NB4 (cell line): ENCODE data around the gene ASAP2.

Experiments used
- DNase-seq: peaks from one replicate; pipeline ENCODE4 v3.0.0; 2010; ENCODE audit warnings: low read depth
- H3K4me3 ChIP-seq: one replicate; pipeline ENCODE4 v1.5.1; 2011; ENCODE audit warnings: mild to moderate bottlenecking, low read depth, low read length, moderate library complexity
- MAX ChIP-seq: IDR thresholded peaks from 2 replicates; pipeline ENCODE4 v1.6.1; 2011; ENCODE audit warnings: low read depth, low read length
- MYC ChIP-seq: IDR thresholded peaks from 2 replicates; pipeline ENCODE4 v1.6.1; 2011; ENCODE audit warnings: low read depth, low read length
- POLR2A ChIP-seq: IDR thresholded peaks from 2 replicates; pipeline ENCODE4 v1.6.1; 2011; ENCODE audit warnings: mild to moderate bottlenecking; ENCODE audit not compliant: insufficient read length; ENCODE audit errors: extremely low read depth
- TF ChIP-seq, protein P1 (sequence below): IDR thresholded peaks from one replicate; pipeline ENCODE4 v1.5.1; 2012; ENCODE audit warnings: low read depth, low read length

ASAP2 gene

DNA sequence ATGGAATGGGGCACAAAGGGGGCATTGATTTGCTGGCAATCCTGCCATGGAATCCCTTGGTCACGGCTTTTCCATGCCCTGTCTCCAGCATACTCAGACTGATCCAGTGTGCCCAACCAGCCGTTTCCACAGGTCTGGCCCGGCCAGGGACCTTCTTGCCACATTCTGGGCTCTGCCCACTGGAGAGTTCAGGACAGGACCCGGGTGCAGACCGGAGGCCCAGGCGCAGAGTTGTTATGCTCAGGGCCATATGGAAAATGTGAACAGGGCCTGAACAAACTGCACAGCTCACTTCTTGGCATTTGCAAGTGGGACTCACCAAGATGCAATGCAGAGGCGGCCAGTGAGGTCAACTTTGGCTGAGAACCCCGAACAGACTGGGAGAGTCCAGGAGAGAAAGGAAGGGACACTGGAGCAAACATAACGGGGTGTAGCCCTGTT is 15.6 kb upstream of the ASAP2 start:
- DNase-seq: peak; percentile 77
- H3K4me3 ChIP-seq: no peak overlapping the region
- TF ChIP-seq POLR2A (no peak), MAX (no peak)

- DNase-seq: no peak
- H3K4me3 ChIP-seq: no peak overlapping the region
- TF ChIP-seq MAX (no peak), MYC (no peak), POLR2A (no peak)
- TF ChIP-seq, protein P1, sequence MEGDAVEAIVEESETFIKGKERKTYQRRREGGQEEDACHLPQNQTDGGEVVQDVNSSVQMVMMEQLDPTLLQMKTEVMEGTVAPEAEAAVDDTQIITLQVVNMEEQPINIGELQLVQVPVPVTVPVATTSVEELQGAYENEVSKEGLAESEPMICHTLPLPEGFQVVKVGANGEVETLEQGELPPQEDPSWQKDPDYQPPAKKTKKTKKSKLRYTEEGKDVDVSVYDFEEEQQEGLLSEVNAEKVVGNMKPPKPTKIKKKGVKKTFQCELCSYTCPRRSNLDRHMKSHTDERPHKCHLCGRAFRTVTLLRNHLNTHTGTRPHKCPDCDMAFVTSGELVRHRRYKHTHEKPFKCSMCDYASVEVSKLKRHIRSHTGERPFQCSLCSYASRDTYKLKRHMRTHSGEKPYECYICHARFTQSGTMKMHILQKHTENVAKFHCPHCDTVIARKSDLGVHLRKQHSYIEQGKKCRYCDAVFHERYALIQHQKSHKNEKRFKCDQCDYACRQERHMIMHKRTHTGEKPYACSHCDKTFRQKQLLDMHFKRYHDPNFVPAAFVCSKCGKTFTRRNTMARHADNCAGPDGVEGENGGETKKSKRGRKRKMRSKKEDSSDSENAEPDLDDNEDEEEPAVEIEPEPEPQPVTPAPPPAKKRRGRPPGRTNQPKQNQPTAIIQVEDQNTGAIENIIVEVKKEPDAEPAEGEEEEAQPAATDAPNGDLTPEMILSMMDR: no peak
These were observed 13.9 kb upstream of the ASAP2 start for GRCh38 chr2:9192712-9193111.

GRCh38 chr2:9194352-9194751 is 12.3 kb upstream of the ASAP2 start:
- no peak overlapping the region for H3K4me3 ChIP-seq
- DNase-seq: no peak
- TF ChIP-seq MYC (no peak), POLR2A (no peak), MAX (no peak)
- TF ChIP-seq, protein P1: no peak

DNA sequence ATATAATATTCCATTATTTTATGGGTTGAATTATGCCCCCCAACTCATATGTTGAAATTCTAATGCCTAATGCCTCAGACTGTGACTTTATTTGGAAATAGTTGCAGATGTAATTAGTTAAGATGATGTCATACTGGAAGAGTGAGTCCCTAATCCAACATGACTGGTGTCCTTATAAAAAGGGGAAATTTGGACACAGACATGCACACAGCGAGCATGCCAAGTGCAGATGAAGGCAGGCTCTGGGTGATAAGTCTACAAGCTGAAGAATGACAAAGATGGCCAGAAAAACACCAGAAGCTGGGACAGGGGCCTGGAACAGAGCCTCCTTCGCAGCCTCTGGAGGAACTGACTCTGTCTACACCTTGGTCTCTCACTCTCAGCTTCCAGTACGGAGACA is 10.0 kb upstream of the ASAP2 start:
- DNase-seq: no peak
- no peak overlapping the region for H3K4me3 ChIP-seq
- TF ChIP-seq, protein P1: no peak
- no peak for TF ChIP-seq MYC
- TF ChIP-seq POLR2A: no peak
- TF ChIP-seq MAX: no peak

DNA sequence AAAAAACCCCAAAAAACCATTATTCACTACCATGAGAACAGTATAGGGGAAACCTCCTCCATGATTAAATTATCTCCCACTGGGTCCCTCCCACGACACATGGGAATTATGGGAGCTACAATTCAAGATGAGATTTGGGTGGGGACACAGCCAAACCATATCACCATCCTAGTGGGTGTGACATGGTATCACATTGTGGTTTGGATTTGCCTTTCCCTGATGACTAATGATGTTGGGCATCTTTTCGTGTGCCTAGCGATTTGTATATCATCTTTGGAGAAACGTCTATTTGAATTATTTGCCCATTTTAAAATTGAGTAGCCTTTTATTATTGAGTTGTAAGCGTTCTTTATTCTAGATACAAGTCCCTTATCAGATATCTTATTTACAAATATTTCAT is 8.7 kb upstream of the ASAP2 start:
- DNase-seq: no peak
- TF ChIP-seq, protein P1: no peak
- no peak for TF ChIP-seq MAX
- TF ChIP-seq MYC: no peak
- no peak for TF ChIP-seq POLR2A
- H3K4me3 ChIP-seq: no peak overlapping the region

DNA sequence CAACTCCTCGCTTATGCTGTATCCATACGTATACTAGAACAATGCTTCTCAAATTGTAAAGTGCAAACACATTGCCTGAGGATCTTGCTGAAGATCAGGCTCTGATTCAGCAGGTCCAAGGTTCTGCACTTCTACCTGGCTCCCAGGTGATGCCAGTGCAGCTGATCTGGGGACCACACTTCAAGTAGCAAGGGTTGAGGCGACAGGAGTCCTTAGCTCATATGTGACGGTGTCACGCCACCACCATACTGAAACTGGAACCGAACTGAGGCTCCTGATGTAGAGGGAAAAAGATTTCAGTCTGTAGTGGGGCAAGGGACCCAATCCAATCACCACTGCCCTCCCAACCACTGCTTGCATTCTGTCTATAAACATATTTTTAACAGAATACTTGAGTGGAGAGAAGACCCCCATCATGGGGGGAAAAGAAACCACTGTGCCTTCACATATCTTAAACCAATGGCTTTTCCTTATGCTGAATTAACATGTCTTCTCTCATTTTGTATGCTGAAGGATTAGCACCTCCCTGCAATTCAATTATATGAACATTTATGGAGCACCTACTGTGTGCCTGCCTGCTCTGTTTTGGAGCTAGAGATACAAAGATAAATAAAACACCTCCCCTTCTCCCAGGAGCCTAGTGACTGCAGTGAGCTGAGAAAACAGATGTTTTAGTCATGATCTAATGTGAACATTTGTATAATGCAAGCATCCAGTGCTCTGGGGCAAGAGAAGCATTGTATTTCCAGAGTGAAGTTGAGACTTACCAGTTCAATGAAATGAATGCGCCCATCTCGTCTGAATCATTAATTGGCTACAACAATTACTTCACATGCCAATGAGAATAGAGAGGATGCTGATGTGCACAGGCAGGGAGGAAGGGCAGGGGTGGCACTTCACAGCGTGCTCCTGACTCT is 6.6 kb upstream of the ASAP2 start:
- TF ChIP-seq MYC (no peak), POLR2A (no peak), MAX (no peak)
- TF ChIP-seq, protein P1: no peak
- H3K4me3 ChIP-seq: no peak overlapping the region
- no peak for DNase-seq
